ENCODE measurements around the gene RAB7A. TPM values are rescaled to one million over a fixed set of nuclear protein-coding genes. Genes with fewer than 3 reads are reported as not detected.

RAB7A gene
- polyA plus RNA-seq, 1 donor from 2014 or later = 42.4 TPM

DNA sequence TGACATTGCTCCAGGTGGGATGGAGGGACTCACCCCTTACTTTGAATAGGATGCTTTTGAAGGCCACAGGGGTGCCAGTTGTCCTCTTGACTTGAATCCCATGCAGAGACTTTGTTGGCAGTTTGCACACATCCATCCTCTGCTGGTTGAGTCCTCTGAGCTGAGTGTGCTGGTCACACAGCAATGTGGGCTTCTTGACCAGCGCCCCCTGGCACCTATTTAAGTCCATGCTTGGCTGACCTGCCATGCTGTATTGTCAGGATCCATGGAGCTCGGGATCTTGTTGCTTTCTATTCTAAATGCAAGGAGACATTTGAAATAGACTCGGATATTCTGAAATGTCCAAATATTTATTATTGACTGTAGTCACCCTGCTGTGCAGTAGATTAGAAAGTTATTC lies 19.8 kb downstream of the RAB7A start:
- Histone ChIP-seq H3K9ac (ENCODE audit: low read length) (no peak overlapping the region), H2AFZ (ENCODE audit: low read depth, low read length) (no peak overlapping the region), H3K4me3 (ENCODE audit: low read length) (no peak overlapping the region), H3K9me2 (ENCODE audit: insufficient read depth, low read length) (no peaks in the 10 kb centered on the region), H3K9me3 (ENCODE audit: low read length) (no peaks in the 10 kb centered on the region), H3K79me2 (replicated peaks; ENCODE audit: insufficient read depth, low read length) (peaks cover 36% of the 10 kb centered on the region), H4K20me1 (ENCODE audit: insufficient read depth) (no peaks in the 10 kb centered on the region), H3K27ac (ENCODE audit: low read length) (no peak overlapping the region), H3K36me3 (ENCODE audit: insufficient read depth, low read length) (no peaks in the 10 kb centered on the region), H3F3A (ENCODE audit: insufficient read depth, low read length, poor library complexity, severe bottlenecking) (no peaks in the 10 kb centered on the region), H3K27me3 (ENCODE audit: insufficient read depth, low read depth, low read length) (no peaks in the 10 kb centered on the region), H3K4me2 (ENCODE audit: low read length) (no peak overlapping the region)
- TF ChIP-seq POLR2AphosphoS5 (IDR thresholded peaks at IDR 0.05) = no peak
- TF ChIP-seq RAD21 (conservative IDR thresholded peaks at IDR 0.05) = no peak
- TF ChIP-seq EP300 (conservative IDR thresholded peaks at IDR 0.05; ENCODE audit: poor library complexity, severe bottlenecking) = no peak
- no peak for TF ChIP-seq SMC3 (conservative IDR thresholded peaks at IDR 0.05; ENCODE audit: poor library complexity)
- TF ChIP-seq MXI1 (conservative IDR thresholded peaks at IDR 0.05; ENCODE audit: poor library complexity, severe bottlenecking) = no peak
- no peak for TF ChIP-seq EZH2 (IDR thresholded peaks at IDR 0.05; ENCODE audit: borderline replicate concordance, insufficient read depth, low read length, poor library complexity, severe bottlenecking)
- TF ChIP-seq, protein P1, sequence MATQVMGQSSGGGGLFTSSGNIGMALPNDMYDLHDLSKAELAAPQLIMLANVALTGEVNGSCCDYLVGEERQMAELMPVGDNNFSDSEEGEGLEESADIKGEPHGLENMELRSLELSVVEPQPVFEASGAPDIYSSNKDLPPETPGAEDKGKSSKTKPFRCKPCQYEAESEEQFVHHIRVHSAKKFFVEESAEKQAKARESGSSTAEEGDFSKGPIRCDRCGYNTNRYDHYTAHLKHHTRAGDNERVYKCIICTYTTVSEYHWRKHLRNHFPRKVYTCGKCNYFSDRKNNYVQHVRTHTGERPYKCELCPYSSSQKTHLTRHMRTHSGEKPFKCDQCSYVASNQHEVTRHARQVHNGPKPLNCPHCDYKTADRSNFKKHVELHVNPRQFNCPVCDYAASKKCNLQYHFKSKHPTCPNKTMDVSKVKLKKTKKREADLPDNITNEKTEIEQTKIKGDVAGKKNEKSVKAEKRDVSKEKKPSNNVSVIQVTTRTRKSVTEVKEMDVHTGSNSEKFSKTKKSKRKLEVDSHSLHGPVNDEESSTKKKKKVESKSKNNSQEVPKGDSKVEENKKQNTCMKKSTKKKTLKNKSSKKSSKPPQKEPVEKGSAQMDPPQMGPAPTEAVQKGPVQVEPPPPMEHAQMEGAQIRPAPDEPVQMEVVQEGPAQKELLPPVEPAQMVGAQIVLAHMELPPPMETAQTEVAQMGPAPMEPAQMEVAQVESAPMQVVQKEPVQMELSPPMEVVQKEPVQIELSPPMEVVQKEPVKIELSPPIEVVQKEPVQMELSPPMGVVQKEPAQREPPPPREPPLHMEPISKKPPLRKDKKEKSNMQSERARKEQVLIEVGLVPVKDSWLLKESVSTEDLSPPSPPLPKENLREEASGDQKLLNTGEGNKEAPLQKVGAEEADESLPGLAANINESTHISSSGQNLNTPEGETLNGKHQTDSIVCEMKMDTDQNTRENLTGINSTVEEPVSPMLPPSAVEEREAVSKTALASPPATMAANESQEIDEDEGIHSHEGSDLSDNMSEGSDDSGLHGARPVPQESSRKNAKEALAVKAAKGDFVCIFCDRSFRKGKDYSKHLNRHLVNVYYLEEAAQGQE (IDR thresholded peaks at IDR 0.05; ENCODE audit: borderline replicate concordance) = no peak
- no peak for TF ChIP-seq TAF1 (IDR thresholded peaks at IDR 0.05; ENCODE audit: low read depth)
- TF ChIP-seq, protein P2, sequence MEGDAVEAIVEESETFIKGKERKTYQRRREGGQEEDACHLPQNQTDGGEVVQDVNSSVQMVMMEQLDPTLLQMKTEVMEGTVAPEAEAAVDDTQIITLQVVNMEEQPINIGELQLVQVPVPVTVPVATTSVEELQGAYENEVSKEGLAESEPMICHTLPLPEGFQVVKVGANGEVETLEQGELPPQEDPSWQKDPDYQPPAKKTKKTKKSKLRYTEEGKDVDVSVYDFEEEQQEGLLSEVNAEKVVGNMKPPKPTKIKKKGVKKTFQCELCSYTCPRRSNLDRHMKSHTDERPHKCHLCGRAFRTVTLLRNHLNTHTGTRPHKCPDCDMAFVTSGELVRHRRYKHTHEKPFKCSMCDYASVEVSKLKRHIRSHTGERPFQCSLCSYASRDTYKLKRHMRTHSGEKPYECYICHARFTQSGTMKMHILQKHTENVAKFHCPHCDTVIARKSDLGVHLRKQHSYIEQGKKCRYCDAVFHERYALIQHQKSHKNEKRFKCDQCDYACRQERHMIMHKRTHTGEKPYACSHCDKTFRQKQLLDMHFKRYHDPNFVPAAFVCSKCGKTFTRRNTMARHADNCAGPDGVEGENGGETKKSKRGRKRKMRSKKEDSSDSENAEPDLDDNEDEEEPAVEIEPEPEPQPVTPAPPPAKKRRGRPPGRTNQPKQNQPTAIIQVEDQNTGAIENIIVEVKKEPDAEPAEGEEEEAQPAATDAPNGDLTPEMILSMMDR (IDR thresholded peaks at IDR 0.05; ENCODE audit: poor library complexity, severe bottlenecking) = no peak

- Histone ChIP-seq H3K4me2 (ENCODE audit: low read length) (no peak overlapping the region), H3K27me3 (ENCODE audit: insufficient read depth, low read depth, low read length) (no peaks in the 10 kb centered on the region), H3K79me2 (replicated peaks; ENCODE audit: insufficient read depth, low read length) (peaks cover 26% of the 10 kb centered on the region), H3K9ac (ENCODE audit: low read length) (no peak overlapping the region), H3K9me3 (ENCODE audit: low read length) (no peaks in the 10 kb centered on the region), H3K27ac (ENCODE audit: low read length) (no peak overlapping the region), H2AFZ (ENCODE audit: low read depth, low read length) (no peak overlapping the region), H4K20me1 (ENCODE audit: insufficient read depth) (no peaks in the 10 kb centered on the region), H3K9me2 (ENCODE audit: insufficient read depth, low read length) (no peaks in the 10 kb centered on the region), H3K4me3 (ENCODE audit: low read length) (no peak overlapping the region), H3F3A (ENCODE audit: insufficient read depth, low read length, poor library complexity, severe bottlenecking) (no peaks in the 10 kb centered on the region), H3K36me3 (ENCODE audit: insufficient read depth, low read length) (no peaks in the 10 kb centered on the region)
- TF ChIP-seq POLR2AphosphoS5 (IDR thresholded peaks at IDR 0.05) (no peak), MXI1 (conservative IDR thresholded peaks at IDR 0.05; ENCODE audit: poor library complexity, severe bottlenecking) (no peak), EZH2 (IDR thresholded peaks at IDR 0.05; ENCODE audit: borderline replicate concordance, insufficient read depth, low read length, poor library complexity, severe bottlenecking) (no peak), SMC3 (conservative IDR thresholded peaks at IDR 0.05; ENCODE audit: poor library complexity) (no peak), TAF1 (IDR thresholded peaks at IDR 0.05; ENCODE audit: low read depth) (no peak), EP300 (conservative IDR thresholded peaks at IDR 0.05; ENCODE audit: poor library complexity, severe bottlenecking) (no peak), RAD21 (conservative IDR thresholded peaks at IDR 0.05) (no peak)
- TF ChIP-seq, protein P2 (IDR thresholded peaks at IDR 0.05; ENCODE audit: poor library complexity, severe bottlenecking) = no peak
- TF ChIP-seq, protein P1 (IDR thresholded peaks at IDR 0.05; ENCODE audit: borderline replicate concordance) = no peak
Observed at GRCh38 chr3:128746881-128747280, 20.9 kb downstream of the RAB7A start.

All from neural cell (in vitro differentiated cells).